ENCODE results near the gene PLOD1. TPM values are rescaled to one million over a fixed set of nuclear protein-coding genes. Genes with fewer than 3 reads are reported as not detected.

Gene PLOD1
- total and polyA plus RNA-seq, 12 donors: 37.1 to 133 (median 79.9) TPM

GRCh38 chr1:11887666-11888007 lies 46.9 kb upstream of the PLOD1 start:
- no peak for DNase-seq
- Histone ChIP-seq H3K27ac (no peak overlapping the region), H3K27me3 (no peaks in the 10 kb centered on the region), H3K36me3 (replicated peaks in 1 of 2) (no peaks in the 10 kb centered on the region), H3K9me3 (replicated peaks in 1 of 3) (no peaks in the 10 kb centered on the region), H3K4me3 (no peak overlapping the region), H3K4me1 (replicated peaks in 1 of 2) (peaks cover 4 to 6% of the 10 kb centered on the region in 2 donors)
- WGBS, 4 donors: 77 to 97% (median 89%) methylated on average over 6 to 7 of the region's 7 CpGs
- intact Hi-C loops (cut with DNase I): no loop called here
- TF ChIP-seq POLR2A (IDR thresholded peaks at IDR 0.05) (no peak), CTCF (IDR thresholded peaks at IDR 0.05) (no peak)

GRCh38 chr1:11888206-11888876 lies 46.2 kb upstream of the PLOD1 start:
- no peak for DNase-seq
- H3K36me3 ChIP-seq (replicated peaks in 1 of 2): no peaks in the 10 kb centered on the region
- 80 to 86% (median 82%) methylated on average over 13 to 15 of the region's 15 CpGs for WGBS, 4 donors
- H3K27me3 ChIP-seq: no peaks in the 10 kb centered on the region
- no peak overlapping the region for H3K4me3 ChIP-seq
- no peaks in the 10 kb centered on the region for H3K4me1 ChIP-seq (replicated peaks in 1 of 2)
- H3K9me3 ChIP-seq (replicated peaks in 1 of 3): no peaks in the 10 kb centered on the region
- TF ChIP-seq CTCF (IDR thresholded peaks at IDR 0.05) (no peak), POLR2A (IDR thresholded peaks at IDR 0.05) (no peak)
- H3K27ac ChIP-seq: no peak overlapping the region
- intact Hi-C loops (cut with DNase I): no loop called here

- Histone ChIP-seq H3K4me3 (no peak overlapping the region), H3K27me3 (no peaks in the 10 kb centered on the region), H3K9me3 (replicated peaks in 1 of 3) (no peaks in the 10 kb centered on the region), H3K36me3 (replicated peaks in 1 of 2) (no peaks in the 10 kb centered on the region), H3K4me1 (replicated peaks in 1 of 2) (no peaks in the 10 kb centered on the region), H3K27ac (no peak overlapping the region)
- no peak for DNase-seq
- TF ChIP-seq CTCF (IDR thresholded peaks at IDR 0.05) (no peak), POLR2A (IDR thresholded peaks at IDR 0.05) (no peak)
- 40 to 67% (median 60%) methylated on average over 2 to 3 of the region's 3 CpGs; no CpG with 5 or more reads in 1 of the 4 donors for WGBS, 4 donors
- intact Hi-C loops (cut with DNase I): no loop called here
Measured at GRCh38 chr1:11888877-11889208, 45.7 kb upstream of the PLOD1 start.

GRCh38 chr1:11891433-11892186 lies 42.9 kb upstream of the PLOD1 start:
- 71 to 80% (median 76%) methylated on average over 6 of the region's 6 CpGs for WGBS, 4 donors
- no peak for DNase-seq
- intact Hi-C loops (cut with DNase I): loop anchor here in 1 of 2 donors (2.0 kb wide), 1 partner anchor 55 kb away; no protein-coding TSS in a partner anchor
- Histone ChIP-seq H3K27ac (no peak overlapping the region), H3K27me3 (peaks cover 6% of the 10 kb centered on the region), H3K36me3 (replicated peaks in 1 of 2) (no peaks in the 10 kb centered on the region), H3K4me3 (no peak overlapping the region), H3K4me1 (replicated peaks in 1 of 2) (no peaks in the 10 kb centered on the region), H3K9me3 (replicated peaks in 1 of 3) (no peaks in the 10 kb centered on the region)
- no peak for TF ChIP-seq POLR2A (IDR thresholded peaks at IDR 0.05)
